HG03196 (cell line): ENCODE measurements around the gene RALGDS.
"Not testable (repeated sequence)": the region's sequence is repeated elsewhere in the genome, so short reads cannot be mapped to it uniquely, and the experiment has no call there.

Source experiments
- ATAC-seq: cut with Tn5 transposase; IDR thresholded peaks from one replicate; pipeline ENCODE4 v1.9.1; 2021; ENCODE audit not compliant: unreplicated experiment

The RALGDS gene

GRCh38 chr9:133121198-133121914 is at the start of gene RALGDS:
TSS of gene RALGDS (minus strand) at chr9:133121240. CDS start at chr9:133121154, 86 bp downstream.
- peak; percentile 55 for ATAC-seq

GRCh38 chr9:133170716-133171115 is 49.7 kb upstream of the RALGDS start:
- ATAC-seq: no peak

- not testable (repeated sequence) for ATAC-seq
These were observed 48.6 kb upstream of the RALGDS start for GRCh38 chr9:133169687-133170086.

GRCh38 chr9:133169102-133169501 is 48.1 kb upstream of the RALGDS start:
- ATAC-seq: no peak

GRCh38 chr9:133168432-133168831 is 47.4 kb upstream of the RALGDS start:
- ATAC-seq: no peak

GRCh38 chr9:133167769-133168168 is 46.7 kb upstream of the RALGDS start:
- ATAC-seq: no peak

GRCh38 chr9:133167096-133167730 is 46.2 kb upstream of the RALGDS start:
- ATAC-seq: no peak

GRCh38 chr9:133166392-133166791 is 45.4 kb upstream of the RALGDS start:
- no peak for ATAC-seq

GRCh38 chr9:133165452-133165730 is 44.4 kb upstream of the RALGDS start:
- ATAC-seq: no peak

- ATAC-seq: no peak
These were observed 43.2 kb upstream of the RALGDS start for GRCh38 chr9:133164191-133164590.

- no peak for ATAC-seq
These were observed 42.6 kb upstream of the RALGDS start, which contains the start of gene GBGT1 for GRCh38 chr9:133163504-133164172. TSS of gene GBGT1 (minus strand) at chr9:133163914. CDS start at chr9:133162412, 1,502 bp downstream.

GRCh38 chr9:133162861-133163503 is 41.9 kb upstream of the RALGDS start:
- ATAC-seq: no peak

GRCh38 chr9:133161547-133161950 is 40.5 kb upstream of the RALGDS start:
- no peak for ATAC-seq

GRCh38 chr9:133160742-133161546 is 39.9 kb upstream of the RALGDS start:
- no peak for ATAC-seq

GRCh38 chr9:133158695-133159094 is 37.7 kb upstream of the RALGDS start:
- ATAC-seq: no peak

GRCh38 chr9:133155156-133155555 is 34.1 kb upstream of the RALGDS start:
- no peak for ATAC-seq

- no peak for ATAC-seq
These were observed 33.3 kb upstream of the RALGDS start for GRCh38 chr9:133154097-133154989.

GRCh38 chr9:133153227-133154096 is 32.4 kb upstream of the RALGDS start:
- no peak for ATAC-seq
